ENCODE data around the gene HAUS3. TPM values are rescaled to one million over a fixed set of nuclear protein-coding genes. Genes with fewer than 3 reads are reported as not detected.

The HAUS3 gene
- total RNA-seq, 2 experiments from 2014 or later: 15.9 to 22.2 TPM

GRCh38 chr4:2250357-2251072 lies 8.6 kb upstream of the HAUS3 start:
- Histone ChIP-seq H3K27ac (ENCODE audit: low read depth, low read length, poor library complexity, severe bottlenecking) (no peak overlapping the region), H3K9me2 (ENCODE audit: insufficient read depth, low read length) (no peaks in the 10 kb centered on the region), H2AFZ (ENCODE audit: low read length) (no peak overlapping the region), H3K4me2 (ENCODE audit: low read length) (no peak overlapping the region), H3K36me3 (ENCODE audit: insufficient read depth, low read length) (no peaks in the 10 kb centered on the region), H3K9me3 (ENCODE audit: low read length) (no peaks in the 10 kb centered on the region), H3K79me2 (ENCODE audit: insufficient read depth, low read depth, low read length) (no peaks in the 10 kb centered on the region), H4K20me1 (ENCODE audit: insufficient read depth, low read length) (no peaks in the 10 kb centered on the region), H3K4me3 (ENCODE audit: low read depth, low read length, poor library complexity, severe bottlenecking) (no peak overlapping the region), H3K4me1 (ENCODE audit: insufficient read depth, low read length, poor library complexity, severe bottlenecking) (no peaks in the 10 kb centered on the region)
- ChIA-PET POLR2A (no interaction called here), CTCF (ENCODE audit: unreplicated experiment) (no interaction called here)
- no TSS peak for BruUV-seq (replicated peaks)
- intact Hi-C loops (cut with micrococcal nuclease; ENCODE audit: unreplicated experiment): no loop called here
- DNase-seq (ENCODE audit: low spot score): no peak
- TF ChIP-seq CTCF (conservative IDR thresholded peaks at IDR 0.05; ENCODE audit: low read length): no peak
- no peak for TF ChIP-seq EZH2phosphoT487 (IDR thresholded peaks at IDR 0.05; ENCODE audit: borderline replicate concordance, low read depth, low read length)

- H2AFZ ChIP-seq (ENCODE audit: low read length): no peak overlapping the region
- H3K36me3 ChIP-seq (ENCODE audit: insufficient read depth, low read length): no peaks in the 10 kb centered on the region
- H3K79me2 ChIP-seq (ENCODE audit: insufficient read depth, low read depth, low read length): no peaks in the 10 kb centered on the region
- no peak overlapping the region for H3K27ac ChIP-seq (ENCODE audit: low read depth, low read length, poor library complexity, severe bottlenecking)
- intact Hi-C loops (cut with micrococcal nuclease; ENCODE audit: unreplicated experiment): no loop called here
- no peak for TF ChIP-seq EZH2phosphoT487 (IDR thresholded peaks at IDR 0.05; ENCODE audit: borderline replicate concordance, low read depth, low read length)
- TF ChIP-seq CTCF (conservative IDR thresholded peaks at IDR 0.05; ENCODE audit: low read length): no peak
- no TSS peak for BruUV-seq (replicated peaks)
- ChIA-PET CTCF (ENCODE audit: unreplicated experiment) (no interaction called here), POLR2A (no interaction called here)
- H3K4me2 ChIP-seq (ENCODE audit: low read length): no peak overlapping the region
- H3K4me1 ChIP-seq (ENCODE audit: insufficient read depth, low read length, poor library complexity, severe bottlenecking): no peaks in the 10 kb centered on the region
- H3K9me2 ChIP-seq (ENCODE audit: insufficient read depth, low read length): no peaks in the 10 kb centered on the region
- DNase-seq (ENCODE audit: low spot score): no peak
- H4K20me1 ChIP-seq (ENCODE audit: insufficient read depth, low read length): no peaks in the 10 kb centered on the region
- H3K9me3 ChIP-seq (ENCODE audit: low read length): no peaks in the 10 kb centered on the region
- H3K4me3 ChIP-seq (ENCODE audit: low read depth, low read length, poor library complexity, severe bottlenecking): no peak overlapping the region
Observed at GRCh38 chr4:2249526-2250356, 7.8 kb upstream of the HAUS3 start.

GRCh38 chr4:2248821-2249261 lies 6.9 kb upstream of the HAUS3 start:
- DNase-seq (ENCODE audit: low spot score): no peak
- Histone ChIP-seq H3K79me2 (ENCODE audit: insufficient read depth, low read depth, low read length) (no peaks in the 10 kb centered on the region), H2AFZ (ENCODE audit: low read length) (no peak overlapping the region), H3K4me3 (ENCODE audit: low read depth, low read length, poor library complexity, severe bottlenecking) (no peak overlapping the region), H3K27ac (ENCODE audit: low read depth, low read length, poor library complexity, severe bottlenecking) (no peak overlapping the region), H3K4me1 (ENCODE audit: insufficient read depth, low read length, poor library complexity, severe bottlenecking) (peaks cover 6% of the 10 kb centered on the region), H4K20me1 (ENCODE audit: insufficient read depth, low read length) (no peaks in the 10 kb centered on the region), H3K9me3 (ENCODE audit: low read length) (no peaks in the 10 kb centered on the region), H3K36me3 (ENCODE audit: insufficient read depth, low read length) (no peaks in the 10 kb centered on the region), H3K9me2 (ENCODE audit: insufficient read depth, low read length) (no peaks in the 10 kb centered on the region), H3K4me2 (ENCODE audit: low read length) (no peak overlapping the region)
- ChIA-PET POLR2A (no interaction called here), CTCF (ENCODE audit: unreplicated experiment) (no interaction called here)
- intact Hi-C loops (cut with micrococcal nuclease; ENCODE audit: unreplicated experiment): no loop called here
- BruUV-seq (replicated peaks): no TSS peak
- TF ChIP-seq CTCF (conservative IDR thresholded peaks at IDR 0.05; ENCODE audit: low read length) (no peak), EZH2phosphoT487 (IDR thresholded peaks at IDR 0.05; ENCODE audit: borderline replicate concordance, low read depth, low read length) (no peak)

Measured in OCI-LY7 (cell line).